Osteoblast (primary cell): ENCODE results near the gene RNASE8. TPM values are rescaled to one million over a fixed set of nuclear protein-coding genes. Genes with fewer than 3 reads are reported as not detected.

Experiments used
- DNase-seq: peaks from one replicate; pipeline ENCODE4 v3.0.0; 2011; ENCODE audit warnings: low spot score, mixed read lengths; ENCODE audit not compliant: insufficient read length; ENCODE audit errors: missing footprints
- H2AFZ ChIP-seq: 2 replicates; pipeline ENCODE4 v1.6.0; 2011; ENCODE audit warnings: mild to moderate bottlenecking, low read length
- H3K27ac ChIP-seq: 2 replicates; pipeline ENCODE4 v1.5.1; 2011; ENCODE audit warnings: mild to moderate bottlenecking, low read depth, low read length, moderate library complexity
- H3K27me3 ChIP-seq: 2 replicates; pipeline ENCODE4 v1.6.0; 2012; ENCODE audit warnings: mild to moderate bottlenecking, control low read depth, inconsistent platforms, low read length, moderate library complexity; ENCODE audit not compliant: insufficient read depth
- H3K36me3 ChIP-seq: 2 replicates; pipeline ENCODE4 v1.5.1; 2011; ENCODE audit warnings: mild to moderate bottlenecking, low read length, control low read depth, moderate library complexity; ENCODE audit not compliant: insufficient read depth
- H3K4me1 ChIP-seq: 2 replicates; pipeline ENCODE4 v1.5.1; 2011; ENCODE audit warnings: mild to moderate bottlenecking, low read length, control low read depth, moderate library complexity; ENCODE audit not compliant: insufficient read depth
- H3K4me2 ChIP-seq: 2 replicates; pipeline ENCODE4 v1.6.0; 2011; ENCODE audit warnings: mild to moderate bottlenecking, low read length; ENCODE audit not compliant: insufficient read depth
- H3K4me3 ChIP-seq: fragments of 200-600 bp; sonication (generic); 3 replicates; pipeline ENCODE4 v1.5.1; 2012; ENCODE audit warnings: mild to moderate bottlenecking, low read length, inconsistent platforms; ENCODE audit not compliant: insufficient read depth
- H3K79me2 ChIP-seq: 2 replicates; pipeline ENCODE4 v1.6.0; 2012; ENCODE audit warnings: mild to moderate bottlenecking, low read length, control low read depth, inconsistent platforms; ENCODE audit not compliant: insufficient read depth
- H3K9me3 ChIP-seq: 2 replicates; pipeline ENCODE4 v1.5.1; 2011; ENCODE audit warnings: low read depth, low read length, control low read depth
- H4K20me1 ChIP-seq: 2 replicates; pipeline ENCODE4 v1.6.0; 2012; ENCODE audit warnings: mild to moderate bottlenecking, low read length, control low read depth; ENCODE audit not compliant: insufficient read depth
- CTCF ChIP-seq: IDR thresholded peaks from 2 replicates; pipeline ENCODE4 v1.5.1; 2011; ENCODE audit warnings: mild to moderate bottlenecking, low read depth, low read length, moderate library complexity; ENCODE audit errors: extremely low read depth
- total RNA-seq: library from RNA; depleted of rRNA; stranded (reverse); fragments of >200 nt; gene quantifications from 2 replicates; pipeline ENCODE4 v1.2.3, GENCODE V29; 2012

The RNASE8 gene
- total RNA-seq, 1 donor: not detected

DNA sequence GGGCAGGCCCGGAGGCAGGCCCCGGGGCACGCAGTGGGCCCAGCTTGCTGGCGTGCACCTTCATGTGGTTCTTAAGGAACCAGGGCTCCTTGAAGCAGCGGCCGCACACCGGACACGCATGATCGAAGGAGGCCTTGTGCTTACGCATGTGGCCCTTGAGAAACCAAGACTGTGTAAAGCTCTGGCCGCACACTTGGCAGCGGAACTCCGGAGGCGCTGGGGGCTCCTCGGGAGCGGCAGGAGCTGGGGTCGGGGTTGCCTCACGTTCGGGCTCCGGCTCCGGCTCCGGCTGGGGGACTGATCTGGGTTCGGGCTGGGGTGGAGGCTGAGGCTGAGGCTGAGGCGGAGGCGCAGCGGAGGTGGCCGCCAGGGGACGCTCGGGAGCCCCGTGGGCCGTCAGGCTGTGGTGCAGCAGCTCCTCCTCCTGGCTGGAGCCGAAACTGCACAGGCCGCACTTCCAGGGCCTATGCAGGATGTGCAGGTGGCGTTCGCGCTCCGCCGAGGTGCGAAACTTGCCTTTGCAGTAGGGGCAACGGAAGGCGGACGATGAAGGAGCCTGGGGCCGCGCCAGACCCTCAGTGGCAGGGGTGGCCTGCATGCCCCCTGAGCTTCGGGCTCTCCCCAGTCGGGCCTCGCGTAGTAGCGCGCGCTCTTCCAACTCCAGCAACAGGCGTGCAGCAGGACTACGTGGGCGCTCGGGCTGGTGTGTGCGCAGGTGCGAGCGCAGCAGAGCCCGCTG is 34.8 kb downstream of the RNASE8 start:
- peak; percentile 99 for DNase-seq
- peaks cover 15% of the 10 kb centered on the region for H4K20me1 ChIP-seq
- no peaks in the 10 kb centered on the region for H3K9me3 ChIP-seq
- peak; percentile 98 for TF ChIP-seq CTCF
- H3K27ac ChIP-seq: no peak overlapping the region
- no peak overlapping the region for H3K4me2 ChIP-seq
- no peak overlapping the region for H3K4me3 ChIP-seq
- H3K36me3 ChIP-seq: peaks cover 20% of the 10 kb centered on the region
- no peaks in the 10 kb centered on the region for H3K79me2 ChIP-seq
- peaks cover 8% of the 10 kb centered on the region for H3K4me1 ChIP-seq
- no peak overlapping the region for H2AFZ ChIP-seq
- no peaks in the 10 kb centered on the region for H3K27me3 ChIP-seq

DNA sequence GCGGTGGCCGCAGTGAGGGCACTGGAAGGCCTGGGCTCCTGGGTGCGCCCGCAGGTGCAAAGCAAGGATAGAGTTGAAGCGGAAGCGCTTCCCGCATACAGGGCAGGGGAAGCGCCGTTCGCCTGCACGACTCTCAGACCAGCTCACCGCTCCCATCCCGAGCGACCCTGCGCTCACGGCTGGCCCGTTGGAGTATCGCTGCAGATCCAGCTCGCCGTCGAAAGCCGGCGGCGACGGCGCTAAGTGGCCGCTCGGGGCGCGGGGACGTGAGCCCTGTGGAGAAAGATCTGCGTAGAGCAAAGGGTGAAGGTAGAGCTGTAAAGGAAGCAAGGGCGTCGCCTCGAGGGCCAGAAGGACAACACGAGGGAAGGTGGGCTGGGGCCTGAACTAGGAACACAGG is 35.4 kb downstream of the RNASE8 start:
- H3K79me2 ChIP-seq: no peaks in the 10 kb centered on the region
- peaks cover 8% of the 10 kb centered on the region for H3K4me1 ChIP-seq
- no peak overlapping the region for H3K4me3 ChIP-seq
- peaks cover 15% of the 10 kb centered on the region for H4K20me1 ChIP-seq
- H3K4me2 ChIP-seq: no peak overlapping the region
- TF ChIP-seq CTCF: no peak
- H2AFZ ChIP-seq: no peak overlapping the region
- H3K27ac ChIP-seq: no peak overlapping the region
- peak; percentile 34 for DNase-seq
- H3K27me3 ChIP-seq: no peaks in the 10 kb centered on the region
- H3K9me3 ChIP-seq: no peaks in the 10 kb centered on the region
- peaks cover 20% of the 10 kb centered on the region for H3K36me3 ChIP-seq

DNA sequence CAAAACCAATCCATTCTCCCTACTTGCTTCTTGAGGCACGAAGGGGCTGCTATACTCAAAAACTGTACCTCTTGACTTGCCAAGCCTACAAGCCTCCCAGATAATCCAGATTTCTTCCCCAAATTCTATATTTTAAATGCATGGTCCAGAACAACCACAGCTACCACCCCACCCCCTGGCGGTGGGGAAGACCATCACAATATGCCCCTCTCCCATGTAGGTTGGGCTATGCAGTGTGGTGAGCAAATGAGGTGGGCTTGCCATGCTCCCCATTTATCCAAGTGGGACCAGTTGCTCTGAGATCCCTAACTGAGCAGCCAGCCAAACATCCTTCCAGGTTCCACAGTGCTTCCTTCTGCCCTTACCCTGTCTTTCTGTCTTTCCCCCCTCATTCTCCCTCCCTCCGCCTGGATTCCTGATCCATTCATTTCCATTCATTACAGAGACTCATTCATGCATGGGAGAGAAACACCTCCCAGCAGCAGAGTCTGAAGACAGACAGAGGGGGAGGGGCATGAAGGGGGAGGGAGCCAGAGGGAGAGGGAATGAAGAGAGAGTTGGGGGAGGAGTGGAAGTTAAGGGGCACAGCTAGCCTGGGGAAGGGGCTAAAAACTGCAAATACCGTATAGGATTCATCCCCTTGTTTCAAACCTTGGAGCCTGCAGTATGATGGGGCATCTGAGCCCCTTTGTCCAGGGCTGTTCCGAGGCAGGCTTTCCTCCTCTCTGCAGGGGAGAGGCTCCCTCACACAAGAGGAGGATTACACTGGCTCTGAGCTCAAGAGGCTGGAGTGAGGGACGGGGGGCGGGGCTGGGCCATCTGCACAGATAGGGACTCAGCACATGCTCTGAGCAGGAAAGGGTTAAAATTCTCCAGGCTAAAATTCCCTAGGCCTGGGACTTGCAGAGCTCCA is 36.4 kb downstream of the RNASE8 start:
- H3K4me2 ChIP-seq: no peak overlapping the region
- DNase-seq: peak; percentile 72
- H3K36me3 ChIP-seq: peaks cover 16% of the 10 kb centered on the region
- TF ChIP-seq CTCF: peak; percentile 30
- peaks cover 12% of the 10 kb centered on the region for H4K20me1 ChIP-seq
- no peaks in the 10 kb centered on the region for H3K9me3 ChIP-seq
- no peak overlapping the region for H3K27ac ChIP-seq
- peaks cover 2% of the 10 kb centered on the region for H3K27me3 ChIP-seq
- no peak overlapping the region for H3K4me3 ChIP-seq
- H3K79me2 ChIP-seq: no peaks in the 10 kb centered on the region
- peaks cover 13% of the 10 kb centered on the region for H3K4me1 ChIP-seq
- H2AFZ ChIP-seq: no peak overlapping the region
